ENCODE results near the gene GPATCH8.

- TF ChIP-seq EZH2 (IDR thresholded peaks at IDR 0.05; ENCODE audit: low read depth) (no peak), CTCF (conservative IDR thresholded peaks at IDR 0.05) (no peak)
Observed at GRCh38 chr17:44372036-44372435, 131.2 kb downstream of the GPATCH8 start.
